ENCODE data around the gene MAP2K5.

Gene MAP2K5

GRCh38 chr15:67760901-67761300 lies 218.4 kb downstream of the MAP2K5 start:
- no peak for DNase-seq (ENCODE audit: low spot score)

DNA sequence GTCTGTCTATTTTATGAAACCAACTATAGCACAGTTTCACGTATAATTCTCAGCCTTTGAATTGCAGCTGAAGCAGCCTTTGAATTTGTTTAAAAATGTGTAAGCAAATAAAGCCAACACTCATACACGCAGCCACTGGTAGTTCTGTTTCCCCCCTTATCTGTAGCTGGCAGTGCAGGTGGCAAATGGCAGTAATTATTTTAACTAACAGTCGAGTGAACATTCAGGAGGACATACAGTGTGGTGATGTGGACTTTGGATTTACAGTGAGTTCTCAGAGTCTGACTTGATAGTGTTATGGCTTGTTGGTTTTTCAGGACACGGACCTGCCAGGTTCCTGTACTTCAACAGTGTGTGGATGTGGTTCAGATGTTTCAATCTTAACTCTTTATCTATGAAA lies 218.8 kb downstream of the MAP2K5 start:
- DNase-seq (ENCODE audit: low spot score), result no peak

DNA sequence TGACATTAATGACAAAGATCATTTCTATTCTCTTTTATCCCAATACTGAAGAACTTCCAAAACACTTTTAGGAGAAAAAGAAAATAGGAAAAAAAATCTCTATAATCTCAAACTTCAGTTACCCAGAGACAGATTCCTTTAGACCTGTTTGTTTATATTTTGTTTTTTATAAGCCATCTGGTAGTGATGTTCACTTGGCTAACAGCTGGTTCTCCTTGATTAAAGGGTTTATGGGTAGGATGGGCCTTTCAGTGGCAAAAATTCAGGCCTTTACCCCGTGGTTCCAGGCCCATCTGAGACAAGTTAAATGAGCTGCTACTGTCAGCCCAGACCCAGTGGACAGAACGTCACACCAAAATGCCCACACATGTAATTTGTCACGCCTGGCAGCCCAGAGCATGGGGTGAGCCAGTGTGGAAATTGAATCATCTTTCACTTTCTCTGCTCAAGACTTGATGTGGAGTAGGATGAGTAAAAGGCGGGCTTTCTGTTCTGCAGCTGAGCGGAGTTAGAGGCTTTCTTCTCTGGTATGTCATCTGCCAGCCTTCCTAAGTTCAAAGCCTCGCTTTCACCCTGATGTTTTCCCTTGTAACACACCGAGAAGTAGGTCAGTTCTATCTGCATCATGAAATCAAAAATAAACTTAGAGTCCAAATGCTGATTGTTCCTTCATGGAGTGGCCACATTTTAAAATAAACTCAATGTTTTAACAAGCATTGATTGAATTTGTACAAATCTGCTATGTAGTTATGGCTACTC lies 220.3 kb downstream of the MAP2K5 start:
- DNase-seq (ENCODE audit: low spot score), result no peak

- no peak for DNase-seq (ENCODE audit: low spot score)
Observed at GRCh38 chr15:67765701-67766100, 223.2 kb downstream of the MAP2K5 start.

- no peak for DNase-seq (ENCODE audit: low spot score)
Observed at GRCh38 chr15:67766968-67767367, 224.5 kb downstream of the MAP2K5 start.

- no peak for DNase-seq (ENCODE audit: low spot score)
Observed at GRCh38 chr15:67768313-67768977, 225.9 kb downstream of the MAP2K5 start.

DNA sequence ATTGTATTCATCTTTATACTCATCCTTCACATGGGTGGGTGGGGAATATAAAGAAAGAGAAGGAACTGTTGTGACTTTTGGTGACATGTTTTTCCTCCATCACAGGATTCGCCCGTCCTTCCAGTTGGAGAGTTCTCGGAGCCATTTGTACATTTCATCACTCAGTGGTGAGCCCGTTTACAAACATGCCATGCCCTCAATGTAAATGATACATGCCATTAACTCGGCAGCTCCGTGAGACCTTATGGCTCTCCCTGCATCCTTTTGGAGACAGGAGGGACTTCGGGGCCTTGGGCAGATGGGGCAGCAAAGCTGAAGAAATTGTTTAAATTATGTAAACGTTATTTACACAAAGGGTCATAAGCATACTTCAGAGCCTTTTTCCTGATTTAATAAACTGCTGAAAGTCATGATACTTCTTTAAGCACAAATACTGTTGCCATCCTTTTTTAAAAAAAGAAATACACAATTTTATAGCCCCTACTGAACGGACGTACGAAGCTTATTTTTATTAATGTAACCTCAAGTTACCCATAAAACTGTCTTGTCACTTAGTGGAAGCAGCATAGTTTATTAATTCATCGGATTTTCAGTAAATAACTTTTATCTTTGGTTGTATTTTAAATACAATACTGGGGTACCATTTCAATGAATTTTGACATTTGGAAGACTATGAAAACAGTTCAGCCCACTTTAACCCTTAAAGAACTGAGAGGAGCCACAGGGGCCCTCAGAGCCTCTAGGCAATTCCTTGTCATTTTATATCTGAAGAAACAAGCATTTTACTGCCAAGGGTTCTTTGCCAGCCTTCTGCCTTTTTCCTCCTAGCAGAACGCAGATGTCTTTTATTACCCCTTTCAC lies 227.2 kb downstream of the MAP2K5 start:
- no peak for DNase-seq (ENCODE audit: low spot score)

GRCh38 chr15:67770358-67770628 lies 227.8 kb downstream of the MAP2K5 start:
- no peak for DNase-seq (ENCODE audit: low spot score)

GRCh38 chr15:67771189-67771800 lies 228.8 kb downstream of the MAP2K5 start:
- DNase-seq (ENCODE audit: low spot score), result peak; percentile 79

DNA sequence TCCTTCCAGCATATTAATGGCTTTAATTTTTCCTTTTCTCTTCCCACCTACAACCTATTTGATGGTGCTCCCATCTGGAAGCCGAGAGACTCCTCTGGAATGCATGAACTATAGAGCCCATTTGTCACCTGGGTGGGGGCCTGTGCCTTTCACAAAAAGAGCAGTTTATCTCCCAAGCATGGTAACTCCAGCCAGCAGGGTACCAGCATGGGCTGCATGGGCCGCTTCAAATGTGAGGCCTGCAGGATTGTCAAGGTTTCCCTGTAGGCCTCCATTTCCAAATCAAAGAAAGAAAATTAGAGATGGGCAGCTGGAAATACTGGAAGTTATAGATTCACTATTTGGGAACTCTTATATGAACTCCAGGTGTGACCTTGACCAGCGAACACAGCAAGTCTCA lies 232.1 kb downstream of the MAP2K5 start:
- DNase-seq (ENCODE audit: low spot score), result no peak

DNA sequence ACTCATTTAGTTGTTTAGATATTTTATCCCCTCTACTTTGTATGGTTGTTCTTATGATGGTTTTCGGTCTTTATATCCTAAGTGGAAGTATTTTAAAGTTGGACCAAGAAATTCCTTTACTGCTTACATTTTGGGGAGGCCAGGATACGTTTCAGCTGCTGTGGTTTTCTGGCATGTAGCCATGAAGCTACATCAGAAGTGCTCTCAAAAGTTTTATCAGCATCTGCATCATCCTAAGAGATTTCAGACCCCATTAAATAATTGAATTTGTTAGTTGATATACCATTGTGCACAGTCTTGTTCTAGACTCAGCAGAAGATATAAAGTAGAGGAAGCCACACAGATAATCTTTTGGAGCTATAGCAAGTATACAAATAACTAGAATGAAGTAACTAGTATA lies 232.7 kb downstream of the MAP2K5 start:
- no peak for DNase-seq (ENCODE audit: low spot score)

DNA sequence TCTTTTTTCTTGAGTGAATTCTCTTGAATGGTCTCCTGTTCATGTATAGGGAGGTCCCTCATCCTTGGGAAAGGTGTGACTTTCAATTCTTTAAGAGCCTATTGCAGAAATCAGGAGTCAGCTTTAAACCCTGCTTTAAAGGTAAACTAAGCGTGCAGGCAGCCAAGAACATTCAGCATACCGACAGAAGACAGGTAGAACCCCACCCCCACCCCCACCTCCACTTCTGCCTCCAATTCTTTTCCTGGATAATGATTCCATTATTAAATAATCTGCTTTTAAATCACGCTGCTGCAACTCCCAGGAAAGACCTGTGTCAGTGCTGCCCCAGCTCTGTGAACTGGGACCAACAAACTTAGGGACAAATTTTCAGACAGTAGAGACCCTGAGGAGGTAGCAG lies 233.5 kb downstream of the MAP2K5 start:
- DNase-seq (ENCODE audit: low spot score), result no peak

DNA sequence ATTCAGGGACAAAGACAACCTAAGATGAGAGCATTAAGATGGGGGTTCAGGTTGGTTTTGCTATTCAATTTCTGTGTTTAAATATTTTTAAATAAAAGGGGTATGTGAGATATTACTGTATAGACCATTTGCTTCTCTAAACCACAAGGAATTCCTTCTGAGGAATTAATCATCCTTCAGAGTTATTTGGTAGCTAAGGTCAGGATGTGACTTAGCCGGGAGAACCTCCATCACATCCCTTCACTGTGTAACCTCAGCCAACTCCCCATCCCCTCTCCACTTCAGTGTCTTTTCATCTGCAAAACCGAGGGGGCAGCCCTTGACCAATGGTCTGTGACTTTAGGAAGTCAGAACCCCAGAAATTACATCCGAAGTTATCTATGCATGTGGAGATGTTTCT lies 234.1 kb downstream of the MAP2K5 start:
- DNase-seq (ENCODE audit: low spot score), result no peak

DNA sequence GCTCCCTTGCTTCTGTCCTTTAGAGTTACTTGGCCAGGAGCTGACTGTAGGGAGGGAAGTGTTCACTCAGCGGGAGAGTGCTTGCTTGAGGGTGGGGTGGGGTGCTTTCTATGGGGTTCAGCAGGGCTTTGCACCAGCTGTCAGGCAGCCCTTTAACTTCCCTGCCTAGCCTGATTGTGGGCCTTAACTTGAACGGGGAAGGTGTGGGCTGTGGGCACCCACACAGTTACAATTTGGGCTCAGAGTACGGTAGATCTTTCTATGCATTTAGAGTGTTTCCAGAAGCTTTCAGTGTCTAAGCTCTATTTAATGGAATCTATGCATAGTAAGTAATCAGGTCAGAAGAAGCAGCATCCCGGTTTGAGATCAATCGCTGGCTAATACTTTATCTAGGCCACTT lies 234.6 kb downstream of the MAP2K5 start:
- no peak for DNase-seq (ENCODE audit: low spot score)

DNA sequence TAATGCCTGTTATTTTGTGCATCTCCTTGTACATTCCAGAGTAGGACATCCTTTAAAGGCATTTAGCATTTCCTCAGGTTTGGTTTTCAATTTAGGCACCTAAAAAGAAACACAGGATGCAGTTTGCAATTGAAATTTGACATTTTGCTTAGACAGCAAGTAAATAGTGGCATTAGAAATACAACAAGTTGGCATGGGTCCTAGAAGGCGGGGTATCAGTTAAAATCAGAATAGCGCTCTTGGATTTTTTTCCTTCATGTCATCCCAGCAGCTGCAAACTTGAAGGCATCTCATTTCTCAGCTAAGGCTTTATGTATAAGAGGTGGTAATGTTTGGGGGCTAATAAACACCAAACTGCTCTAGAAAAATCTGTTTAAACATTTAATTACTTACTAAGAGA lies 235.3 kb downstream of the MAP2K5 start:
- no peak for DNase-seq (ENCODE audit: low spot score)

GRCh38 chr15:67778968-67779548 lies 236.6 kb downstream of the MAP2K5 start:
- no peak for DNase-seq (ENCODE audit: low spot score)

- DNase-seq (ENCODE audit: low spot score), result no peak
Observed at GRCh38 chr15:67779549-67780111, 237.1 kb downstream of the MAP2K5 start.

GRCh38 chr15:67781061-67781460 lies 238.6 kb downstream of the MAP2K5 start:
- no peak for DNase-seq (ENCODE audit: low spot score)

GRCh38 chr15:67781907-67782690 lies 239.6 kb downstream of the MAP2K5 start:
- DNase-seq (ENCODE audit: low spot score), result peak; percentile 86

GRCh38 chr15:67782691-67782991 lies 240.1 kb downstream of the MAP2K5 start:
- no peak for DNase-seq (ENCODE audit: low spot score)

- no peak for DNase-seq (ENCODE audit: low spot score)
Observed at GRCh38 chr15:67783303-67783702, 240.8 kb downstream of the MAP2K5 start.
